ENCODE measurements around the gene MGLL.

DNA sequence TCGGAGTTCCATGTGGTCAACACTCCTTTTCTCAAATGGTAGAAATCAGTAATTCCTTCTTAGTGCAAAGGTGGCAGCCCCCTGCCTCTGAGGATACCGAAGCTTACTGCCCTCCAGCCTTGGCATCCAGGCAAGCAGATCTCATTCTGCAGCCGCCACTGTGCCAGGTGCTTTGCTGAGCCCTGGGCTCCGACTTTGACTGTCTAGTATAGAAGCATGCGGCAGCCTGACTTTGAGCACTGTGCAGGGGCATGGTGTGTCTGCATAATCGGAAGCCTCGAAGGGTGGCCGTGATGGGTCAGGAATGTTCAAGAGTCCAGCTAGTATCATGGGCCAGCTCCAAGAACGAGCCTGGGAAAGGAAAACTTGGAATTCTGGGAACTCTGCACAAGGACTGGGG lies 109.9 kb downstream of the MGLL start:
- TF ChIP-seq, protein P1, sequence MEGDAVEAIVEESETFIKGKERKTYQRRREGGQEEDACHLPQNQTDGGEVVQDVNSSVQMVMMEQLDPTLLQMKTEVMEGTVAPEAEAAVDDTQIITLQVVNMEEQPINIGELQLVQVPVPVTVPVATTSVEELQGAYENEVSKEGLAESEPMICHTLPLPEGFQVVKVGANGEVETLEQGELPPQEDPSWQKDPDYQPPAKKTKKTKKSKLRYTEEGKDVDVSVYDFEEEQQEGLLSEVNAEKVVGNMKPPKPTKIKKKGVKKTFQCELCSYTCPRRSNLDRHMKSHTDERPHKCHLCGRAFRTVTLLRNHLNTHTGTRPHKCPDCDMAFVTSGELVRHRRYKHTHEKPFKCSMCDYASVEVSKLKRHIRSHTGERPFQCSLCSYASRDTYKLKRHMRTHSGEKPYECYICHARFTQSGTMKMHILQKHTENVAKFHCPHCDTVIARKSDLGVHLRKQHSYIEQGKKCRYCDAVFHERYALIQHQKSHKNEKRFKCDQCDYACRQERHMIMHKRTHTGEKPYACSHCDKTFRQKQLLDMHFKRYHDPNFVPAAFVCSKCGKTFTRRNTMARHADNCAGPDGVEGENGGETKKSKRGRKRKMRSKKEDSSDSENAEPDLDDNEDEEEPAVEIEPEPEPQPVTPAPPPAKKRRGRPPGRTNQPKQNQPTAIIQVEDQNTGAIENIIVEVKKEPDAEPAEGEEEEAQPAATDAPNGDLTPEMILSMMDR (IDR thresholded peaks at IDR 0.05; ENCODE audit: low read depth, low read length) = no peak
- no peak for TF ChIP-seq EZH2phosphoT487 (IDR thresholded peaks at IDR 0.05; ENCODE audit: low read depth)

Data from OCI-LY3 (cell line).